ENCODE measurements around the gene ABCA1. TPM values are rescaled to one million over a fixed set of nuclear protein-coding genes. Genes with fewer than 3 reads are reported as not detected.
A peak's percentile ranks its signal among the peaks of the same experiment; 100 is the strongest.

ABCA1 gene
- polyA plus RNA-seq, 3 donors: 2.0 to 5.1 (median 2.7) TPM

DNA sequence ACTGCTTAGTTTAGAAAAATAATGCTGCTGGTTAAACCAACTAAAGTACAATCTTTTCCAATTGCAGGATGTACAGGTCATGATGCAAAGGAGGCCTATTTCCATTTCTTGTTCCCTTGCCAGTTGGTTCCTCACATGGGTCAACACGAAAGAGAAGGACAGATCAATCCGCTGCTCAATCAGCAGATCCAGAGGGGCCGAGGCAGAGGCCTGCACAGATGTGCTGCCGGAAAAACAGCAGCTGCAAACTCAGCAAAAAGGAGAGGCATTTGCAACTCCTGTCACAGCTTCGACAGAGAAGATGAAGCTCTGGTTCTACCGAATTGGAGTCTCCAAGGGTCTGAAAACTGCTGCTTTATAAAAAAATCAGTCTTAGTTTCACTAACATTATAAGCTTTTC is 94.3 kb downstream of the ABCA1 start:
- Histone ChIP-seq H3K4me3 (replicated peaks in 1 of 3; ENCODE audit: low read depth in 2 of 3, low read length in 3 of 3) (no peak overlapping the region), H3K9me3 (replicated peaks in 1 of 2; ENCODE audit: control insufficient read depth in 1 of 2, insufficient read depth in 1 of 2, low read length in 2 of 2) (no peaks in the 10 kb centered on the region), H3K9ac (ENCODE audit: insufficient read depth, low read length, poor library complexity, severe bottlenecking) (no peak overlapping the region), H3K79me2 (ENCODE audit: insufficient read depth, low read length) (no peaks in the 10 kb centered on the region), H3K36me3 (replicated peaks in 1 of 2; ENCODE audit: control insufficient read depth in 1 of 2, insufficient read depth in 2 of 2, low read length in 2 of 2) (peaks cover 31 to 51% of the 10 kb centered on the region in 2 donors), H4K20me1 (ENCODE audit: insufficient read depth, low read length) (no peaks in the 10 kb centered on the region), H3K4me1 (ENCODE audit: control insufficient read depth in 1 of 2, insufficient read depth in 2 of 2, low read length in 2 of 2) (peaks cover 50 to 56% of the 10 kb centered on the region in 2 donors), H3K27me3 (ENCODE audit: control insufficient read depth in 2 of 2, insufficient read depth in 2 of 2, low read length in 2 of 2) (no peaks in the 10 kb centered on the region), H2AFZ (ENCODE audit: insufficient read depth, low read depth, low read length, poor library complexity, severe bottlenecking) (no peak overlapping the region), H3K4me2 (replicated peaks; ENCODE audit: extremely low read depth, low read length, poor library complexity, severe bottlenecking) (no peak overlapping the region), H3K27ac (ENCODE audit: low read depth in 1 of 2, low read length in 2 of 2) (no peak overlapping the region)
- Mint-ChIP-seq H3K9me3 (peaks cover 0 to 1% (median 0%) of the 10 kb centered on the region in 7 donors), H3K27ac (peak overlapping the region in 2 of 7 donors; percentile 17 to 37), H3K4me3 (no peak overlapping the region), H3K27me3 (ENCODE audit: low read depth in 3 of 3) (no peaks in the 10 kb centered on the region), H3K4me1 (peaks cover 54% of the 10 kb centered on the region), H3K36me3 (peaks cover 77 to 95% of the 10 kb centered on the region in 2 donors)
- WGBS (ENCODE audit: insufficient coverage): 85% methylated on average over 4 of the region's 6 CpGs
- intact Hi-C loops (cut with micrococcal nuclease): no loop called here
- TF ChIP-seq, protein P1, sequence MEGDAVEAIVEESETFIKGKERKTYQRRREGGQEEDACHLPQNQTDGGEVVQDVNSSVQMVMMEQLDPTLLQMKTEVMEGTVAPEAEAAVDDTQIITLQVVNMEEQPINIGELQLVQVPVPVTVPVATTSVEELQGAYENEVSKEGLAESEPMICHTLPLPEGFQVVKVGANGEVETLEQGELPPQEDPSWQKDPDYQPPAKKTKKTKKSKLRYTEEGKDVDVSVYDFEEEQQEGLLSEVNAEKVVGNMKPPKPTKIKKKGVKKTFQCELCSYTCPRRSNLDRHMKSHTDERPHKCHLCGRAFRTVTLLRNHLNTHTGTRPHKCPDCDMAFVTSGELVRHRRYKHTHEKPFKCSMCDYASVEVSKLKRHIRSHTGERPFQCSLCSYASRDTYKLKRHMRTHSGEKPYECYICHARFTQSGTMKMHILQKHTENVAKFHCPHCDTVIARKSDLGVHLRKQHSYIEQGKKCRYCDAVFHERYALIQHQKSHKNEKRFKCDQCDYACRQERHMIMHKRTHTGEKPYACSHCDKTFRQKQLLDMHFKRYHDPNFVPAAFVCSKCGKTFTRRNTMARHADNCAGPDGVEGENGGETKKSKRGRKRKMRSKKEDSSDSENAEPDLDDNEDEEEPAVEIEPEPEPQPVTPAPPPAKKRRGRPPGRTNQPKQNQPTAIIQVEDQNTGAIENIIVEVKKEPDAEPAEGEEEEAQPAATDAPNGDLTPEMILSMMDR (IDR thresholded peaks at IDR 0.05): no peak
- DNase-seq: no peak

- no peaks in the 10 kb centered on the region for H3K27me3 Mint-ChIP-seq (ENCODE audit: low read depth in 3 of 3)
- Histone ChIP-seq H3K9ac (ENCODE audit: insufficient read depth, low read length, poor library complexity, severe bottlenecking) (no peak overlapping the region), H3K36me3 (replicated peaks in 1 of 2; ENCODE audit: control insufficient read depth in 1 of 2, insufficient read depth in 2 of 2, low read length in 2 of 2) (peaks cover 40 to 59% of the 10 kb centered on the region in 2 donors), H3K4me2 (replicated peaks; ENCODE audit: extremely low read depth, low read length, poor library complexity, severe bottlenecking) (no peak overlapping the region), H3K27ac (ENCODE audit: low read depth in 1 of 2, low read length in 2 of 2) (no peak overlapping the region), H3K79me2 (ENCODE audit: insufficient read depth, low read length) (no peaks in the 10 kb centered on the region), H3K4me1 (ENCODE audit: control insufficient read depth in 1 of 2, insufficient read depth in 2 of 2, low read length in 2 of 2) (peaks cover 47 to 54% of the 10 kb centered on the region in 2 donors), H3K9me3 (replicated peaks in 1 of 2; ENCODE audit: control insufficient read depth in 1 of 2, insufficient read depth in 1 of 2, low read length in 2 of 2) (no peaks in the 10 kb centered on the region), H4K20me1 (ENCODE audit: insufficient read depth, low read length) (no peaks in the 10 kb centered on the region), H3K27me3 (ENCODE audit: control insufficient read depth in 2 of 2, insufficient read depth in 2 of 2, low read length in 2 of 2) (no peaks in the 10 kb centered on the region), H2AFZ (ENCODE audit: insufficient read depth, low read depth, low read length, poor library complexity, severe bottlenecking) (no peak overlapping the region), H3K4me3 (replicated peaks in 1 of 3; ENCODE audit: low read depth in 2 of 3, low read length in 3 of 3) (no peak overlapping the region)
- intact Hi-C loops (cut with micrococcal nuclease): no loop called here
- H3K4me3 Mint-ChIP-seq: no peak overlapping the region
- DNase-seq: no peak
- WGBS (ENCODE audit: insufficient coverage): 83% methylated on average over 1 of the region's 3 CpGs
- TF ChIP-seq, protein P1 (IDR thresholded peaks at IDR 0.05): no peak
- H3K9me3 Mint-ChIP-seq: peaks cover 0 to 1% (median 0%) of the 10 kb centered on the region in 7 donors
- H3K36me3 Mint-ChIP-seq: peaks cover 83 to 95% of the 10 kb centered on the region in 2 donors
- peaks cover 50% of the 10 kb centered on the region for H3K4me1 Mint-ChIP-seq
- no peak overlapping the region for H3K27ac Mint-ChIP-seq
Measured at GRCh38 chr9:104831681-104832080, 96.3 kb downstream of the ABCA1 start.

Measured in CD14-positive monocyte (primary cell).